AG08396 (cell line): ENCODE results near the gene NMS.
A peak's percentile ranks its signal among the peaks of the same experiment; 100 is the strongest.
"Not testable (repeated sequence)": the region's sequence is repeated elsewhere in the genome, so short reads cannot be mapped to it uniquely, and the experiment has no call there.

Experiments
- DNase-seq: peaks from one replicate; pipeline ENCODE4 v3.0.0; 2012; ENCODE audit warnings: low spot score, mixed read lengths

Gene NMS

GRCh38 chr2:100470182-100470581 lies at the start of gene NMS:
TSS of gene NMS (plus strand) at chr2:100470482. CDS start at chr2:100470489, 7 bp downstream.
- no peak for DNase-seq

- peak; percentile 84 for DNase-seq
Observed at GRCh38 chr2:100422320-100423055, 47.8 kb upstream of the NMS start.

DNA sequence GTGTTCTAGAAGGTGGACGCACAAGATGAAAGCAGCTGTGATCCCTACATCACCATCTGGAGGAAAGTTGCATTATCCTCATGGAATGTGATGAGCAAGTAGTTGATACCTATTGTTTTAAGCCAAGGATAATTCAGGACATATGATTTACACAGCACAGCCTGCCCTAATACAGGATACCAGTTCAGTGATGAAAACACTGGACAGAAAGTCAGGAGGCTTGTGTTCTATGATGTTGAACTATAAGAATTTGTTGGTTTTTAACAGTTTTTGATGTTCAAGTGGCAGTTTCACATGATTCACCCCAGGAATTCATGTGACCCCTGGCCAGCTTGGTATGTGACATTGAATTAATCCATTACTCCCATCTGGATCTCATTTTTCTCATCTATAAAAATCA lies 46.7 kb upstream of the NMS start:
- no peak for DNase-seq

DNA sequence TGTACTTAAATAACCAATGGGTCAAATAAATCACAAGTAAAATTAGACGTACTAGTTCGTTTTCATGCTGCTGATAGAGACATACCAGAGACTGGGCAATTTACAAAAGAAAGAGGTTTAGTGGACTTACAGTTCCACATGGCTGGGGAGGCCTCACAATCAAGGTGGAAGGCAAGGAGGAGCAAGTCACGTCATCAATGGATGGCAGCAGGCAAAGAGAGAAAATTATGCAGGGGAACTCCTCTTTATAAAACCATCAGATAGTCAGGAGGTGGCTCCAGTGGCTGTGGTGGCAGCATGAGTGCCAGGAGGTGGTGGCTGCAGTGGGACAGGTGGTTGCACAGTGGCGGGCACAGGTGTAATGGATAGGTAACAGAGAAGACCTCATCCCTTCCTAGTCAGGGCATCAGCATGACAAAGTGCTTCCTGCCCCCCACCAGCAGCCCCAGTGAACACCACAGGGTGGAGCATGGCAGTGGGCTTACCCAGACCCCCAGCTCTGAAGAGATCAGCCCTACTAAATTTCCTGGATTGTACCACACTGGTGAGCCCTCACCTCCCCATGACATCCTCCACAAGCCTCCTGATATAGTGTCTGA lies 45.9 kb upstream of the NMS start:
- no peak for DNase-seq

- no peak for DNase-seq
Observed at GRCh38 chr2:100425107-100425506, 45.2 kb upstream of the NMS start.

- no peak for DNase-seq
Observed at GRCh38 chr2:100425573-100426383, 44.5 kb upstream of the NMS start.

DNA sequence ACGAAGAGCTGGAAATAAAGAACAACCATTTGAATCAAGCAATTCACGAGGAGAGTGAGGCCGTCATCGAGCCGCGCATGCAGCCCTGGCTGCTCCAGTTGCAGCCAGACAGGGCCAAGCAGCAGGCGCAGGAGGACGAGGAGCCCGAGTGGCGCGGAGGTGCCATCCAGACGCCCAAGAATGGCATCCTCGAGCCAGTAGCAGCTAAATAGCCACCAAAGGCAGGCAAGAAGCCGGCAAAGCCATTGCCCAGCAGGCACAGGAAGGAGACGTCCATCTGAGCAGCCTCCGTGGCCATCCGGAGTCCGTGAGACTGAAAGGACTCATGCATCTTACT lies 43.9 kb upstream of the NMS start:
- DNase-seq: no peak

DNA sequence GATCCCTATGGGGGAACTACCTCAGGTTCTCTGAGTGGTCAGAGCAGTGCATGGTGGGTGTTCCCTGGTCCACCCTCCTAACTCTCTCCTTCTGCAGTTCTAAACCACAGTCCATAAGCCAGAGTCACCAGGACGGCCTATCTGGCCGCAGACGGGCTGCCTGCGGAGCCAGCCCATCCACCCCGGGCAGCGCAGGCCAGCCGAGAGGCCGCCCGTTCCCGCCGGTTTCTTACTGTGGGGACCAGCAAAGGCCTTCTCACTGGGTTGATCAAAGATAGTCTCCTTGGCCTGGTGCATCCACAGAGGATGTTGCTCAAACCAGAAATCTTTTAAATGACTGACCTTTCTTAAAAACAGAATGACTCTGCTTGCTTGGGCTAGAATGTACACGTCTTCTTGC lies 43.2 kb upstream of the NMS start:
- no peak for DNase-seq

DNA sequence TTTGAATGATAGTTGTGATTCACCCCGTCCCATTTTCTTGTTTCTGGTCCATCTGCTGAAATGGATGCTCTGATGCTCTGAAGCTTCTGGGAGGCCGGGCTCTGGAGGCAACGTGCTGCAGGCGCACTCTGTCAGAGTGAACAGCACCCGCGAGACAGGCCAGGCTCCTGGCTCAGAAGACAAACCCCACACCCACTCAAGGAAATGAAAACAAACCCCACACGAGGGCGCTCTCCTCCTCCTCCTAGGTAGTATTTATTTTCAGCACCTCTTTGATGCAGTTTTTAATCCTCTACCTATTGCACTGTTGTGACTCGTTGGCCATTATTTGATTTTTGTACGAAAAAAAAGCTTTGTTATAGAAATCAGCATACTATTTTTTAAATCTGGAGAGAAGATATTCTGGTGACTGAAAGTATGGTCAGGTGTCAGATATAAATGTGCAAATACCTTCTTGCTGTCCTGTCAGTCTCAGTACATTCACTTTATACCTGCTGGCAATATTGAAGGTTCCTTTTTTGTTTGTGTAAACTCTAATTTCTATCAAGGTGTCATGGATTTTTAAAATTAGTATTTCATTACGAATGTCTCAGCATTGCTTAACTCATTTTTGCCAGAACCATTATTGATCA lies 42.5 kb upstream of the NMS start:
- DNase-seq: peak; percentile 42

GRCh38 chr2:100429726-100430125 lies 40.6 kb upstream of the NMS start:
- no peak for DNase-seq

GRCh38 chr2:100437751-100438150 lies 32.5 kb upstream of the NMS start:
- no peak for DNase-seq

GRCh38 chr2:100446696-100447095 lies 23.6 kb upstream of the NMS start:
- no peak for DNase-seq

- no peak for DNase-seq
Observed at GRCh38 chr2:100451092-100451491, 19.2 kb upstream of the NMS start.

- DNase-seq: no peak
Observed at GRCh38 chr2:100451734-100452133, 18.5 kb upstream of the NMS start.

DNA sequence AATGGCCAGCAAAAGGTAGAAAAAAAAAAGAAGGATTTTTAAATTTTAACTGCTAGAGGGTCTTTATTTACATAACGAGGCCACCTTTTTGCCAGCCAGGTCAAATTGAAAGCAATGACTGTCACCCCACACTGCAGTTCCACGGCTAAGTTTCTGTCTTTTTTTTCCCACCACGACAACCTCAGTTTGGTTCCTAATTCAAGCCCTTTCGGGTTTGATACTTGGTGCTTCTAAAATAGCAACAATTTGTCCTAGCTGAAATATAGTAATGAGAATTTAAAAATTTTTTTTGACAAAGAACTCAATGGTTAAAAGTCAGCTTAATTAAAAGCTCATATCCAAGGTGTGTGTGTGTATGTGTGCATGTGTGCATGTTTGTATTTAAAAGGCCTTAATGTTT lies 16.4 kb upstream of the NMS start:
- no peak for DNase-seq

GRCh38 chr2:100456357-100456756 lies 13.9 kb upstream of the NMS start:
- not testable (repeated sequence) for DNase-seq

- DNase-seq: no peak
Observed at GRCh38 chr2:100460904-100461530, 9.3 kb upstream of the NMS start.

GRCh38 chr2:100470898-100471514 lies 724 bp downstream of the NMS start:
- DNase-seq: peak; percentile 46

DNA sequence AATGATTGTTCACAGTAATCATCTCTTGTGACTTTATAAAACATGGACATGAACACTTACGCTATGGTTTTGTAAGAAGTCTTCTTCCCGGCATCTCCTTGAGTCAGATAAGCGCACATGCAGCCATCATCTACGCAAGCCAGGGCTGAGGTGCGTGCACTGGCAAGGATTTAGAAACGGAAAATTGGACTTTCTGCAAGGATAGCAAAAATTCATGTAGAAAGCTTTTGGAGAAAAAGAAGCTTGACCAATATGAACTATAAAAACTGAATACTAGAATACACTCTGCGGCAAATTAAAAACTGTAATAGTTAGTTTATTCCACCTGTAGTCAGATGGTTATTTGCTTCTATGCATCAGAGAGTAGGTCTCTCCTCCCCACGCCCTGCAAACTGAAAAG lies 6.3 kb downstream of the NMS start:
- no peak for DNase-seq

GRCh38 chr2:100482741-100483140 lies 12.5 kb downstream of the NMS start:
- DNase-seq: no peak

DNA sequence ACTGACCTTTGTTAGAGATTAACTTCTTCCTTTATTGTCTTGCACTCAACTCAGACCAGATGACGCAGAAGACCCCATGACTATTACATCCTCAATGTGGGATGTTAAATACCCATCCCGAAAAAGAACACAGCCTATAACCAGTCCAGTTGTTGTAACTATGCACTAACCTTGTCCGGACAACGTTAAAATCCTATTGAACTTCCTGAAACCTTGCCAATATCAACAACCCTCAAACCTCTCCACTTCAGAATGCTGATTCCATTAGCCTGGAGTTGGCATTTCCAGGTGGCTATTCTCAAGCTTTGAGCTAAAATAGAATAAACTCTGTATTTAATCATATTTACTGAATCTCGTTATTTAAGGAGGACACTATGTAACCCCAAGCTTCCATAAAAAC lies 13.6 kb downstream of the NMS start:
- no peak for DNase-seq

GRCh38 chr2:100484390-100484789 lies 14.1 kb downstream of the NMS start:
- DNase-seq: no peak
